GM06990 (cell line): ENCODE results near the gene SCUBE1.

Experiments
- DNase-seq: peaks from one replicate; pipeline ENCODE4 v3.0.0-alpha.2; 2011; ENCODE audit not compliant: insufficient read length; ENCODE audit errors: extremely low read depth
- H3K27me3 ChIP-seq: replicated peaks from 2 replicates; pipeline ENCODE4 v1.6.0; 2011; ENCODE audit warnings: low read length; ENCODE audit not compliant: control insufficient read depth, insufficient read depth
- H3K36me3 ChIP-seq: 2 replicates; pipeline ENCODE4 v1.5.1; 2011; ENCODE audit warnings: low read length; ENCODE audit not compliant: control insufficient read depth, insufficient read depth
- H3K4me3 ChIP-seq: replicated peaks from 2 replicates; pipeline ENCODE4 v1.5.1; 2011; ENCODE audit warnings: low read depth, mild to moderate bottlenecking, control low read depth, low read length
- TF ChIP-seq, protein P1 (sequence below): IDR thresholded peaks from 2 replicates; pipeline ENCODE4 v1.5.1; 2011; ENCODE audit warnings: low read length, control low read depth, mild to moderate bottlenecking, inconsistent platforms; ENCODE audit not compliant: insufficient read depth, poor library complexity, severe bottlenecking

The SCUBE1 gene

GRCh38 chr22:43308836-43309235 is 34.3 kb downstream of the SCUBE1 start:
- H3K27me3 ChIP-seq = peaks cover 2% of the 10 kb centered on the region
- H3K4me3 ChIP-seq = no peak overlapping the region

GRCh38 chr22:43308060-43308830 is 34.9 kb downstream of the SCUBE1 start:
- Histone ChIP-seq H3K36me3 (no peaks in the 10 kb centered on the region), H3K27me3 (peaks cover 2% of the 10 kb centered on the region), H3K4me3 (no peak overlapping the region)
- no peak for DNase-seq
- TF ChIP-seq, protein P1, sequence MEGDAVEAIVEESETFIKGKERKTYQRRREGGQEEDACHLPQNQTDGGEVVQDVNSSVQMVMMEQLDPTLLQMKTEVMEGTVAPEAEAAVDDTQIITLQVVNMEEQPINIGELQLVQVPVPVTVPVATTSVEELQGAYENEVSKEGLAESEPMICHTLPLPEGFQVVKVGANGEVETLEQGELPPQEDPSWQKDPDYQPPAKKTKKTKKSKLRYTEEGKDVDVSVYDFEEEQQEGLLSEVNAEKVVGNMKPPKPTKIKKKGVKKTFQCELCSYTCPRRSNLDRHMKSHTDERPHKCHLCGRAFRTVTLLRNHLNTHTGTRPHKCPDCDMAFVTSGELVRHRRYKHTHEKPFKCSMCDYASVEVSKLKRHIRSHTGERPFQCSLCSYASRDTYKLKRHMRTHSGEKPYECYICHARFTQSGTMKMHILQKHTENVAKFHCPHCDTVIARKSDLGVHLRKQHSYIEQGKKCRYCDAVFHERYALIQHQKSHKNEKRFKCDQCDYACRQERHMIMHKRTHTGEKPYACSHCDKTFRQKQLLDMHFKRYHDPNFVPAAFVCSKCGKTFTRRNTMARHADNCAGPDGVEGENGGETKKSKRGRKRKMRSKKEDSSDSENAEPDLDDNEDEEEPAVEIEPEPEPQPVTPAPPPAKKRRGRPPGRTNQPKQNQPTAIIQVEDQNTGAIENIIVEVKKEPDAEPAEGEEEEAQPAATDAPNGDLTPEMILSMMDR = no peak

More at GRCh38 chr22:43308836-43309235, 34.3 kb downstream of the SCUBE1 start:
- H3K36me3 ChIP-seq = no peaks in the 10 kb centered on the region
- no peak for DNase-seq
- TF ChIP-seq, protein P1 = no peak

DNA sequence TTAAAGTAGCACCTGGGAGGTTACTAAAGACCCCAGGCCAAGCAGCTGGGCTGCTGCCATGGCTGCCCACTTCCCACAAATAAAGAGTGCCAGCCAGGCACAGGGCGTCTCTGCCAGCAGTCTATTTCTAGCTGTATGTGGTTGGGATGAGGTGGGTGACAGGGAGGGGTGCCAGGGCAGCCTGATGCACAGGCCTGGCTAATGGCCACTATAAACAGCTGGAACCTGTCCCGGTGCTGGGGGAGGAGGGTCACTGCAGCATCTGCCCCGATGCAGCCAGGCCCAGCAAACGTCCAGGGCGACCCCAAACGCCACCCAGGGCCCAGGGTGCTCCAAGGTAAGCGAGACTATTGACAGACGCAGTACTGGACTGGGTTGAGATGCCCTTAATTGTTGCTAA is 37.4 kb downstream of the SCUBE1 start:
- Histone ChIP-seq H3K4me3 (no peak overlapping the region), H3K36me3 (no peaks in the 10 kb centered on the region), H3K27me3 (peaks cover 2% of the 10 kb centered on the region)
- DNase-seq = no peak
- TF ChIP-seq, protein P1 = no peak

GRCh38 chr22:43304831-43305590 is 38.2 kb downstream of the SCUBE1 start:
- no peak for DNase-seq
- no peak overlapping the region for H3K4me3 ChIP-seq
- H3K27me3 ChIP-seq = peaks cover 2% of the 10 kb centered on the region
- TF ChIP-seq, protein P1 = no peak
- no peaks in the 10 kb centered on the region for H3K36me3 ChIP-seq

DNA sequence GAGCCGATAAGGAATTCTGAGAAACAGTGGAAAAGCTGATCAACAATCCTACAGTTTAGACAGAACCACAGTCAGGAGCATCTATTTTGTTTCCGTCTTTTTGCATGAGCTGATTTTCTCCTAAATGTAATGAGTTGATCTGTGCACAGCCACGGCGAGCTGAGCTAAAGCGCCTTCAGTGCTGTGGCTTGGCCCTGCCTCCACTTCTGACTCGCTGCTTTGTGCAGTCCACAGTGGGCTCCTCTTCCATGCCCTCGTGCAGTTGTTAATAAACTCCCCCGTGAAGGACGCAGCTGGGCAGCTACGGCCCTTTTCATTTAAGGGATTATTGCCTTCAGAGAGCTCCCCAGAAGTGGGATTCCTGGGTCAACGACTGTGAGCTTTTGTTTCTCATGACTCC is 39.4 kb downstream of the SCUBE1 start:
- TF ChIP-seq, protein P1 = no peak
- Histone ChIP-seq H3K4me3 (no peak overlapping the region), H3K36me3 (no peaks in the 10 kb centered on the region), H3K27me3 (peaks cover 2% of the 10 kb centered on the region)
- no peak for DNase-seq
